HG02642 (cell line): ENCODE measurements around the gene FNDC11.
"Not testable (repeated sequence)": the region's sequence is repeated elsewhere in the genome, so short reads cannot be mapped to it uniquely, and the experiment has no call there.

ENCODE experiments used
- ATAC-seq: cut with Tn5 transposase; IDR thresholded peaks from one replicate; pipeline ENCODE4 v1.9.1; 2021; ENCODE audit warnings: mild to moderate bottlenecking; ENCODE audit not compliant: unreplicated experiment, poor library complexity

Gene FNDC11

DNA sequence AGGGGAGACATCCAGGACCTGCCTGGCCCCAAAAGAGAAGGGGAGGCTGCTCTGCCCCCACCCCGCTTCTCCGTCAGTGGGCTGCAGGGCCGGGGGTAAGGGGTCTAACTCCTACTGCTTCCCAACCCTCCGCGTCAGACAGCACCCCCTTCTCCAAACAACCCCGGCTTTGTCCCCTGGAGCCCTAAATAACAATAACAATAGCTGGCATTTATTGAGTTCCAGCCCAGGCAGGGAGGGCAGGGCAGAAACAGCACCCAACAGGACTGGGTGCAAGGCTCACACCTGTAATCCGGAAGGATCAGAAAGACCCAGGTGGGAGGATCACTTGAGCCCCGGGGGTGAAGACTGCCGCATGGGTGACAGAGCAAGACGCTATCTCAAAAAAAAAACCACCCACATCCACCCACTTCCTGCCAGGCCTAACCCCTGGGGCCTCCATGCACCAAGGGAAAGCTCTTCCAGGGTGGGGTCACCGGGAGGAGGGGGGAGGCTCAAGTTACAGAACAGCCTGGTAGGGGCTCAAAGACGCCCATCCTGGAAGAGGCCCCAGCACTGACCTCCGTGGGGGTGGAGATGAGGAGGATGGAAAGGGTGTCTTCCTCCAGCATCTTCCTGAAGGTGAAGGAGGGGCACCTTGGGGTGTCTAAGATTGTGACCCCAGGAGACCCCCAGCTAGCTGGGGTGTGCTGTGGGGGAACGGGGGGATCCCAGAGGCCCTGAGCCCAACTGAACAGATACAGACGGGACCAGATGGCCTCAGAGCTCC is 1.3 kb upstream of the FNDC11 start:
- peak; percentile 26 for ATAC-seq

- ATAC-seq: peak; percentile 42
Observed at GRCh38 chr20:63553251-63553932, 567 bp upstream of the FNDC11 start.

DNA sequence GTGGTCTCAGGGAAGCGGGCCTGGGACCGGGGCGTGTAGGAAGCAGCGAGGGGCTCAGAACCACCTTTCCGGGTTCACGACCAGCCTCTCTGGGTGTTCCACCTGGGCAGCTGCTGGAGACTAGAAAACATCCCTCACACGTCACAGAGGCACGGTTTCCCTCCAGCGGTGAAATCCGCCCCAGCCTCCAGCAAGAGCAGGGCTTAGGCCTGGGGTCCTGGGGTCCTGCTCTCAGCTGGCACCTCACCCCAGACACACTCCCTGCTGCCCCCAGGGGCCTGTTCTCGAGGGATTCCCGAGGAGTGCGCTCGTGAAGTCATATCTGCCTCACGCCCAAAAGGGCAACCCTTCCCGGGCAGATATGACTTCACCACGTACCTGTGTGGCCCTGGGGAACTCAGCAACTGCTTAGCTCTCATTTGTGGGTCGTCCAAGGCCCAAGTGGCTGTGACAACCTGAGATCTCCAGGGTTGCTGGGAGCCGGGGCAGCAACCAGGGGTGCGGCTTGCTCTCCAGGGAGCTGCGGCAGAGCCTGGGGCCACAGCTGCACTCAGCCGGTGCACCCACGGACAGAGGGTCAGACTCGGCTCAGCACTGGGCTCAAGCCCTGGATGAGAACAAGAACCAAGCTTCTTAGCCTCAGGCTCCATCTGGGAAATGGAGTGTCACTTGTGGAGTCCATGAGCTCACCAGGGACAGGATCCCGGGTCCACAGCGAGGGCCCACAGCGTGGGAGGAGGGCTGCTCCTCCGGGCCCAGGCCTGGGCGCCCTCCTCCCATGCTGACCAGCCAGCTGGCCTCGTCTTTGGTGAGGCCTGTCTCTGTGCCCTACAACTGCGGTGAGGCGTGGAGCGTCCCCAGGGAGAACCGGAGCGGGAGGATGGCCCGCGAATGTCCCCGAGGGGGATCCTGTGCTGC is 661 bp downstream of the FNDC11 start:
- no peak for ATAC-seq

GRCh38 chr20:63555661-63556381 is 1.9 kb downstream of the FNDC11 start:
- ATAC-seq: no peak

DNA sequence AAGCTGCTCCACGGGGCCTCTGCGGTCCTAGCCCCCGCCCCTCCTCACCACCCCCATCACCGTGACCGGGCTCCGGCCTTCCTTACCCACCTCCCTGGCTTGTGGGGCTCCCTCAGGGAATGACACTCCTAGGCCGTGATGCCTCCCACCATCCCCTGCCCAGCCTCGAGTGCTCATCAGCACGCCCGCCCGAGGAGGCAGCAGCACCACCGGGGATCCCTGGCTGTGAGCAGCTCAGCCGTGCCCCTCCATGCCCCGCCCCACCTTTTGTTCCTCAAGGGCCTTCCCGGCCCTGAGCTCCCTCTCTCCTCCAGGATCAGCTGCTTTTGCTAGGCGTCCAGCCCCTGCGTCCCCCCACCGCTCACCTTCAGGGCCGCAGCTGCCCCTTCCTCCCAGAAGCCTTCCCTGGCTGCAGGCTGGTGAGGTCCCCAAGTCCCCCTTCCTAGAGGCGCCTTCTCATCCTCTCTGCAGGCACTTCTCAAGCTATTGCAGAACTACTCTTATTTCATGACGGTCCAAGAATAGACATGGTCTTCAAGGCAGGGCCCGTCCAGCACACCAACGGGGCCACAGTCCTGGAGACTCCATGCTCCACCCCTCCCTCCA is 3.0 kb downstream of the FNDC11 start:
- ATAC-seq: no peak

DNA sequence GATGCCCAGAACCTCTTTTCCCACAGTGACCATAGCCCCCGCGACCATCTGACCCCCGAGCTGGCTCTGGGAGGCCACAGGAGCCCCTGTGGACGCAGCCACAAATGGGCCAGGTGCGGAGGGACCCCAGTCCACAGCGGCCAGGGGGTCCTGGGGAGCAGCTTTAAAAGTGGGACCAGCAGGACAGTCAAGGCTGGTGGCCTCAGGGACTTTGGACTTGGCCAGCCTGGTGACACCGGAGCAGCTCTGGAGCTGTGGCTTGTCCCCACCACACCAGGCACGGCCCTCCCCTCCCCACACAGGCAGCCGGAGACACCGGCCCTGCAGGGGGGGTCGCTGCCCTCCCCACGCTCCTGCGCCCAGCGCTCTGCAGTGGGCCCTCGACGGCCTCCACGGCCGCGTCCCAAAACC is 3.5 kb downstream of the FNDC11 start:
- no peak for ATAC-seq

DNA sequence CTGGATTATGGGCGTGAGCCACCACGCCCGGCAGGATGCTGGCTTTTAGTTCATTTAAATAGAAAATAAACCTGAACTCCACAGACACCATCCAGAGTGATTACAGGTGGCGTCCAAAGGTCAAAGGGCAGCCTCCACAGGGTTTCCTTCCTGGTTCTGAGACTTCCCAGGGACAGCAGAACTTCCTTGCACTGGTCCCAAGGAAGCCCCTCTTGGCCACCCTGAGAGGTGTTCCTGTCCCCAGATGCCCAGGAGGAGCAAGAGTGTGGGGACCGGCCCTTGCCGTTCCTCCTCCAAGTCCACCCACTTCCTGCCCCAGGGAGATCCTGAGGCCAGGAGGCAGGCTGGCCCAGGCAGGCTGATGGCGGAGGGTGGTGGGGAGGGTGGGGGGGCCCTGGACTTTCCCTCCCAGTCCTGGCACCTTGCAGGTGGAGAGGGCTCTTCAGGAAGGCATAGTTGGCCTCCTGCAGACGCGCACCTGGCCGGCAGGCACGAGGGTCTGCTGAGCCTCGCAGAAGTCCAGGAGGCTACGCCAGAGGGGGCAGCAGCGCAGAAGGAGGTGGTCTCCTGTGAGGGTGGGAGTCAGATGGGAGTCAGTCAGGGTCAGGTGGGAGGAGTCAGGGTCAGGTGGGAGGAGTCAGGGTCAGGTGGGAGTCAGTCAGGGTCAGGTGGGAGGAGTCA is 5.0 kb downstream of the FNDC11 start:
- ATAC-seq: no peak

GRCh38 chr20:63559485-63560332 is 5.8 kb downstream of the FNDC11 start:
- ATAC-seq: not testable (repeated sequence)

GRCh38 chr20:63560333-63560805 is 6.4 kb downstream of the FNDC11 start:
- no peak for ATAC-seq

GRCh38 chr20:63560856-63561609 is 7.1 kb downstream of the FNDC11 start:
- ATAC-seq: no peak

DNA sequence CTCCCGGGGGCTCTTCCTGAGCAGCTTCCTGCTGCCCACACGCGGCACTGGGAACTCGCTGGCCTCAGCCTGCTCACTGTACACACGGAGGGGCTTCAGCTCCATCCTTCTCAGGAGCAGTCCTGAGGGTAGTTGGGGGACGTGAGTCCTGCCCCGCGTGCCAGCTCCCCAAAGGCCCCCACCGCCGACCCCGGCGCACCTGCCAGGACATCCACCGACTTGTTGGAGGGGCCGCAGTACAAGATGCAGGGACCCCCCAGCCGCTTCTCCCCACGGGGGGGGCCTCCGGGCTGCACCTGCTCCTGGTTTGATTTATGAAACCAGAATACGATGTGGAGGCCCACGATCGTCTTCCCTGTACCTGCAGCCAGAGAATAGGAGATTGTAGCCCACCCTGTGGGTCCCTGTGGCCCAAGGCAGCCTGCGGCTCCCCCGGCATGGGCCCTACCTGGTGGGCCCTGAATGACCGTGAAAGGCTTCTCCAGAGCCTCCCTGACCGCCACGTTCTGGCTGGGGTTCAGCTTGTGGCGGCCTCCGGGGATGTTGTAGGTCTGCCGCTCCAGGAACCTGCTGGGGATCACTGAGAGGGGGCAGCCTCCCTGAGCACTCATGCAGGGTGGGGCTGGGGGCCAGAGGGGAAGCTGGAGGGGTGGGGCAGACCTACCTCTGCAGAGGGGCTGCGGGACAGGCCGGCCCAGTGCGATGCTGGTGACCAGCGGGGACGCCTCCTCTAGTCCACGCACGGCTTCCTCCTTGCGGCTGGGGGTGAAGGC is 7.9 kb downstream of the FNDC11 start:
- no peak for ATAC-seq

DNA sequence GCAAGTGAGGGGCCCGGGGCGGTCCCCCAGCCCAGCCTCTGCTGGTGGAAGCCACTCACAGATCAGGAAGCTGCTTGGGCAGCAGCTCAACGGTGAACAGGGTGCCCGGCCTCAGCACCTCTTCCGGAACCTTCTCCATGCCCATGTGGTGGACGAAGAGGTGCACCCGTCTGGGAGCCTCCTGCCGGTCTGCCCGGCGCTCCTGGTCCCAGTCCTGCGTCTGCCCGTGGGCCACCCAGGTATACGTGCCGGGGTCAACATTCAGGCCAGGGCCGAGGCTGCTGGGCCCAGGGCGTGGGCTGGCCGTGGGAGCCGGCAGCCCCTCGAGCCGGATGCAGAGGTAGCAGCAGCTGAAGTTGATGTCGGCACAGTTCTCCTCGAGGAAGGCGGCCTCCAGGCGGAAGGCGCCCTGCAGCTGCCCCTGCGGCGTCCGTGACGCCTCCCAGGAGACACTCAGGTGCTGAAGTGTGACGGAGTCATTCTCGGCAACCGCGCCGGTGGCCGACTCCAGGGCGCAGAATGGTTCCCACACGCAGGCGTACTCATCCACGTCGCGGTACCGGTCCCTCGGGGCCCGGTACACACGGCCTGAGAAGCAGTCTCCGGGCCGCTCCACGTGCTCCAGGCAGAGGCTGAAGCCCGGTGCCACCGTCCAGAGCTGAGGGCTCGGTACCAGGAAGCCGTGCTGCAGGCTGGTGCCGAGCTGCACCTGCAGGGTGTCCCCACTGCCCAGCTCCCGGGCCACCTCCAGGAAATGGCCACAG is 8.7 kb downstream of the FNDC11 start:
- no peak for ATAC-seq

- ATAC-seq: no peak
Observed at GRCh38 chr20:63563225-63563935, 9.4 kb downstream of the FNDC11 start.

DNA sequence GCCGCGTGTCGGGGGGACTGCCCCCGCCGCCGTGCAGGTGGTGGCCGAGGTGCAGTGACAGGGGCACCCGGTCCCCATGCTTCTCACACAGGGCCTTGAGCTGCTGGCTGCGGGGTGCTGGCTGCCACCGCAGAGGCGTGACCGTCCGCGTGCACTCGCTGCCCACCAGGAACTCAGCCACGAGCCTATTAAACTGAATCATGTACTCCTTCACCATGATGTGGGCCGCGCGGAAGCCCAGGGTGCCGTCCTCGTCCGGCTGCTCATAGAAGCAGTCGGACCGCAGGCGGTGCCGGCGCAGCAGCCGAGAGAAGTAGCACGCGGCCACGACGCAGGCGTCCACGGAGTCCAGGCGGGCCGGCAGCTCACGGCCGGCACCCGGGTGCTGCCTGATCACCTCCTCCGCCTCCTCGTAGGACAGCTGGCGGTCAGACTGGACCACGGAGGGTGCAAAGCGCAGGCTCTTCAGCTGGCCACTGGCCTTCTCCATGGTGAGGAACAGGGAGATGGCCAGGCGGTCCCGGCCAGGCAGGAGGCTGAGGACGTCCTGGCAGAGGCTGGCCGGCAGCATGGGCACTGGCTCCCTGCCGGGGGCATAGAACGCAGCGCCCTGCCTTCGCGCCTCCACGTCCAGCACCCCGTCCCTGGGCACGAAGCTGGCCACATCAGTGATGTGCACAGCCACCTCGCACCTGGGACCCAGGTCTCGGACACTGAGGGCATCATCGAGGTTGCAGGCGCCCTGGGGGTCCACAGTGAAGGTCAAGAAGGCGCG is 10.3 kb downstream of the FNDC11 start:
- ATAC-seq: no peak
